LNCAP (cell line): ENCODE data around the gene SLC25A36.

Experiments used
- CTCF ChIP-seq: fragments of 450-650 bp; IDR thresholded peaks from 2 replicates; pipeline ENCODE4 v1.5.1; 2017; ENCODE audit warnings: mild to moderate bottlenecking

The SLC25A36 gene

GRCh38 chr3:140950863-140951262 is 9.2 kb downstream of the SLC25A36 start:
- TF ChIP-seq CTCF, result no peak

GRCh38 chr3:140953028-140953960 is 11.7 kb downstream of the SLC25A36 start:
- no peak for TF ChIP-seq CTCF

GRCh38 chr3:140954576-140954975 is 12.9 kb downstream of the SLC25A36 start:
- no peak for TF ChIP-seq CTCF

GRCh38 chr3:140955645-140956044 is 14.0 kb downstream of the SLC25A36 start:
- TF ChIP-seq CTCF, result no peak

GRCh38 chr3:140956058-140956835 is 14.6 kb downstream of the SLC25A36 start:
- TF ChIP-seq CTCF, result no peak

- peak; percentile 47; the same call in 1 of the 2 replicates for TF ChIP-seq CTCF
These were observed 31.2 kb downstream of the SLC25A36 start for GRCh38 chr3:140972833-140973232.

GRCh38 chr3:140974900-140975299 is 33.3 kb downstream of the SLC25A36 start:
- TF ChIP-seq CTCF, result no peak
